Body of pancreas (tissue), 4 donors: ENCODE measurements around the gene AGAP1. TPM values are rescaled to one million over a fixed set of nuclear protein-coding genes. Genes with fewer than 3 reads are reported as not detected.

Source experiments
- ATAC-seq: fragments of 150-250 bp; one replicate; pipeline ENCODE4 v1.9.1; 2016
- DNase-seq, 4 donors: peaks; one replicate each; pipeline ENCODE4 v3.0.0-alpha.2; 2019
- H3K27ac ChIP-seq, 4 donors: fragments of 200-600 bp; sonication (generic); 1 replicate in 3 of 4; 2 replicates in 1 of 4; pipeline versions ENCODE4 v1.5.1 to v1.6.1; 2016 to 2019; ENCODE audit warnings: mild to moderate bottlenecking in 1 of 4, mixed read lengths in 1 of 4, moderate library complexity in 1 of 4
- H3K27me3 ChIP-seq, 2 donors: fragments of 200-600 bp; sonication (generic); one replicate each; pipeline ENCODE4 v1.6.0; 2016; ENCODE audit warnings: mild to moderate bottlenecking in 1 of 2
- H3K36me3 ChIP-seq, 2 donors: fragments of 200-600 bp; sonication (generic); replicated peaks in 1 of 2; 2 replicates each; pipeline ENCODE4 v1.5.1; 2016; ENCODE audit warnings: low read depth in 2 of 2; ENCODE audit not compliant: insufficient read depth in 1 of 2
- H3K4me1 ChIP-seq: fragments of 200-600 bp; sonication (generic); one replicate; pipeline ENCODE4 v1.6.0; 2016
- H3K4me3 ChIP-seq, 2 donors: fragments of 200-600 bp; sonication (generic); 1 replicate in 1 of 2; 2 replicates in 1 of 2; pipeline ENCODE4 v1.5.1; 2016 to 2019
- H3K9me3 ChIP-seq, 3 donors: fragments of 200-600 bp; sonication (generic); 1 replicate in 2 of 3; 2 replicates in 1 of 3; pipeline ENCODE4 v1.5.1; 2016
- POLR2A ChIP-seq, 3 donors: fragments of 450-650 bp; IDR thresholded peaks; one replicate each; pipeline ENCODE4 v1.6.1; 2016; ENCODE audit warnings: antibody characterized with exemption in 3 of 3, mild to moderate bottlenecking in 2 of 3
- WGBS, 2 donors: methylation state at CpG; one replicate each; pipeline ENCODE4 v1.1.5; 2017; 5-methylcytosine and 5-hydroxymethylcytosine counted together
- intact Hi-C: fragments of 100-400 bp; cut with DNase I; formaldehyde crosslinking; loops from one replicate; pipeline ENCODE4 v1.15.1; 2023
- total RNA-seq, 2 donors: library from RNA; depleted of rRNA; stranded (reverse); fragments of >200 nt; gene quantifications; one replicate each; pipeline ENCODE4 v1.1.0, GENCODE V29; 2016
- TF ChIP-seq, protein P1 (sequence below), 7 experiments: fragments of 450-650 bp in 4 of 7; fragments of 200-600 bp in 3 of 7; sonication (generic) in 3 of 7; IDR thresholded peaks; one replicate each; pipeline ENCODE4 v1.5.1; 2016 to 2019; ENCODE audit warnings: antibody characterized with exemption in 7 of 7

Gene AGAP1
- total RNA-seq, 2 donors from 2014 or later: 21.3 to 32.6 TPM

- no peak for DNase-seq
- WGBS, 2 donors: 88 to 89% methylated on average over 16 of the region's 18 CpGs
- H3K9me3 ChIP-seq: no peaks in the 10 kb centered on the region
- H3K36me3 ChIP-seq: no peaks in the 10 kb centered on the region
- H3K4me1 ChIP-seq: peaks cover 30% of the 10 kb centered on the region
- ATAC-seq: no peak
- H3K27ac ChIP-seq: no peak overlapping the region
- no peaks in the 10 kb centered on the region for H3K27me3 ChIP-seq
- intact Hi-C loops: no loop called here
- TF ChIP-seq POLR2A (IDR thresholded peaks at IDR 0.05): no peak
- TF ChIP-seq, protein P1, sequence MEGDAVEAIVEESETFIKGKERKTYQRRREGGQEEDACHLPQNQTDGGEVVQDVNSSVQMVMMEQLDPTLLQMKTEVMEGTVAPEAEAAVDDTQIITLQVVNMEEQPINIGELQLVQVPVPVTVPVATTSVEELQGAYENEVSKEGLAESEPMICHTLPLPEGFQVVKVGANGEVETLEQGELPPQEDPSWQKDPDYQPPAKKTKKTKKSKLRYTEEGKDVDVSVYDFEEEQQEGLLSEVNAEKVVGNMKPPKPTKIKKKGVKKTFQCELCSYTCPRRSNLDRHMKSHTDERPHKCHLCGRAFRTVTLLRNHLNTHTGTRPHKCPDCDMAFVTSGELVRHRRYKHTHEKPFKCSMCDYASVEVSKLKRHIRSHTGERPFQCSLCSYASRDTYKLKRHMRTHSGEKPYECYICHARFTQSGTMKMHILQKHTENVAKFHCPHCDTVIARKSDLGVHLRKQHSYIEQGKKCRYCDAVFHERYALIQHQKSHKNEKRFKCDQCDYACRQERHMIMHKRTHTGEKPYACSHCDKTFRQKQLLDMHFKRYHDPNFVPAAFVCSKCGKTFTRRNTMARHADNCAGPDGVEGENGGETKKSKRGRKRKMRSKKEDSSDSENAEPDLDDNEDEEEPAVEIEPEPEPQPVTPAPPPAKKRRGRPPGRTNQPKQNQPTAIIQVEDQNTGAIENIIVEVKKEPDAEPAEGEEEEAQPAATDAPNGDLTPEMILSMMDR (IDR thresholded peaks at IDR 0.05): no peak
- no peak overlapping the region for H3K4me3 ChIP-seq
Observed at GRCh38 chr2:235607546-235608199, 113.8 kb downstream of the AGAP1 start.

GRCh38 chr2:235608200-235608887, 114.5 kb downstream of the AGAP1 start:
- intact Hi-C loops: no loop called here
- H3K27me3 ChIP-seq: no peaks in the 10 kb centered on the region
- no peak overlapping the region for H3K27ac ChIP-seq
- H3K4me1 ChIP-seq: peaks cover 30% of the 10 kb centered on the region
- no peaks in the 10 kb centered on the region for H3K36me3 ChIP-seq
- no peak overlapping the region for H3K4me3 ChIP-seq
- H3K9me3 ChIP-seq: no peaks in the 10 kb centered on the region
- DNase-seq: no peak
- TF ChIP-seq, protein P1 (IDR thresholded peaks at IDR 0.05): no peak
- no peak for TF ChIP-seq POLR2A (IDR thresholded peaks at IDR 0.05)
- no peak for ATAC-seq
- 69 to 83% methylated on average over 11 to 14 of the region's 14 CpGs for WGBS, 2 donors

DNA sequence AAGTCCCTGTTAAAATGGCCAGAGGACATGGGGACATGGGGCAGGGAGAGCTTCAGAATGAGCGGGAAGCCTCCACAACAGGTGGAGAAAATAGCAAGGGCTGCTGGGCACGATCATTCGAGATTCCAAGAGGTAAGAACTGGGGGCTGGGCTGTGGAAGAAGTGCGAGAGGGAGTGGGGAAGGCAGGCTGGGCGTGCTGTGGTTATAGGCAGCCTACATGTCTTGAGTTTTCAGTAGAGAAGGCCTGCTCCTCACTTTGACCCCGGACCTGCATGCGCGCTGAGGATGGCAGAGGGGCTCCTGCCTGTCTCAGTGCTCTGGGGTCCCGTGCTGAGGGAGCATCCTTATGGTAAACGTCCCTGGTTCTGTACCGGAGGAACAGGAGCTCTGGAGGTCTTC, 115.5 kb downstream of the AGAP1 start:
- Histone ChIP-seq H3K27ac (no peak overlapping the region), H3K9me3 (no peaks in the 10 kb centered on the region), H3K4me1 (peaks cover 30% of the 10 kb centered on the region), H3K4me3 (no peak overlapping the region), H3K36me3 (no peaks in the 10 kb centered on the region), H3K27me3 (no peaks in the 10 kb centered on the region)
- WGBS, 2 donors: 80 to 90% methylated on average over 7 to 11 of the region's 11 CpGs
- TF ChIP-seq POLR2A (IDR thresholded peaks at IDR 0.05): no peak
- TF ChIP-seq, protein P1 (IDR thresholded peaks at IDR 0.05): no peak
- DNase-seq (no peak), ATAC-seq (no peak)
- intact Hi-C loops: no loop called here

- Histone ChIP-seq H3K4me3 (no peak overlapping the region), H3K36me3 (no peaks in the 10 kb centered on the region), H3K9me3 (no peaks in the 10 kb centered on the region), H3K27me3 (no peaks in the 10 kb centered on the region), H3K27ac (no peak overlapping the region), H3K4me1 (peaks cover 34% of the 10 kb centered on the region)
- 83 to 89% methylated on average over 3 to 5 of the region's 5 CpGs for WGBS, 2 donors
- intact Hi-C loops: no loop called here
- ATAC-seq (no peak), DNase-seq (no peak)
- TF ChIP-seq, protein P1 (IDR thresholded peaks at IDR 0.05): no peak
- TF ChIP-seq POLR2A (IDR thresholded peaks at IDR 0.05): no peak
Observed at GRCh38 chr2:235609746-235610145, 115.9 kb downstream of the AGAP1 start.
